HG03565 (cell line): ENCODE data around the gene GPR142.

Experiments
- ATAC-seq: cut with Tn5 transposase; IDR thresholded peaks from one replicate; pipeline ENCODE4 v1.9.1; 2021; ENCODE audit warnings: mild to moderate bottlenecking, moderate library complexity; ENCODE audit not compliant: unreplicated experiment

Gene GPR142

DNA sequence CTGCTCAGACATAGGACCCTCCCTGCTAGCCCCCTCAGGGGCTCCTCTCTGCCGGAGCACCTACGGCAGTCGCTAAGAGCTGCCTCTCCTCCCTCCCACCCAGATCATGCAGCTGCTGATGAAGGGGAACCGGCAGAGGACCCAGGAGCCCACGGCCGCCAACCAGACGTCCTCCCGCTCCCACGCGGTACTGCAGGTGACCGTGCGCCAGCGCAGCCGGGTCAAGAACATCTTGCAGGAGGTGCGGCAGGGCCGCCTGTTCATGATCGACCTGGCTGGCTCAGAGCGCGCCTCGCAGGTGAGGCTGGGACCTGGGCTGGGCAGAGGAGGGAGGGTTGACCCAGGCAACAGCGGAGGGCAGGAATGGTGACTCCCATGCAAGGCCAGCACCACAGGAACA lies 22.6 kb upstream of the GPR142 start:
- no peak for ATAC-seq

DNA sequence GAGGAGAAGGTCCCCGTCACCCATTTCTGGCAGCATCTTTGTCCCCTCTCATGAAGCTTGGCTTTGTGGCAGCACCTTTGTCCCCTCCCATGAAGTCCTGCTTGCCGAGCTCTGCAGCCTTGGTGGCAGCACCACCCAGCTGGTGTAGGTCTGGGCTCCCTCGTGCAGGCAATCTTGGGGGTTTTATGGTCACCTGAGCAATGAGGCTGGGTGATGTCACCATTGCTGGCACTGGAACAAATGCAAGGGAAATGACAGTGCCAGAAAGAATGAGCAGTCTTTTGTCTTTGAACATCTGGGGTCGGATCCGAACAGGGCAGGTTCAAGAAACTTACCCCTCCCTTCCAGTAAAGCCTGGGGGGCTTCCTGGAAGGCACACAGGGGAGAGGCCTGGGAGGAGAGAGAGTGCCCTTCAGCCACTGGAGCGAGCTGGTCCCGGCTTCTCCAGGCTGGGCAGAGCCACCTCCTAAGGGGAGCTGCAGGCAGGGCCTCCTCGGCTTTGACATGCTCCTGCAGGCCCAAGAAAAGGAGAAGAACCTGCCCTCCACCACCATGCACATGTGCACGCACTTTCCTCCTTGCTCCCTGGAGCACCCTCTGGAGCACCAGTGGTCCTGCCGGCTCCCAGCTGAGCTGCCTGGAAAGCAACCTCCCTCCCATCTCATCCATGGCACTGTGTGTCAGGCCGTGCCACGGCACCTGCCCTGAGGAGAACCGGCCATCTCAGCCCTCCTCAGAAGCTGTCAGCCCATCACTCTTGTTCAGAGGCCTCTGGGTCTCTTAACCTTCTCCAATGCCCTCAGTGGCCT lies 21.7 kb upstream of the GPR142 start:
- ATAC-seq: no peak

DNA sequence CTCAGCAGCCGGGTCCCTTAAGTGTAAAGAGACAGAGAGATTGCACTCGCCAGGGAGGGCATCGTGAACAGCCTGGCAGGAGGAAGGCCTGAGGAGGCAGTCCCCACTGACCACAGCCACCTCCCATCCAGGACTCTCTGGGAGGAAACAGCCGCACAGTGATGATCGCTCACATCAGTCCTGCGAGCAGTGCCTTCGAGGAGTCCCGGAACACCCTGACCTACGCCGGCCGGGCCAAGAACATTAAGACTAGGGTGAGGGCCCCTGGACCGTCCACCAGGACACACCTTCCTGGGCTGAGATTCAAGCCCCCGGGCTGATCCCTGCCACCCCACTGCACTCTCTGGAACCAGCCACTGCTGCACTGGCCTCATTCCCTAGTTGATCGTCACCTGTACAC lies 19.7 kb upstream of the GPR142 start:
- no peak for ATAC-seq

DNA sequence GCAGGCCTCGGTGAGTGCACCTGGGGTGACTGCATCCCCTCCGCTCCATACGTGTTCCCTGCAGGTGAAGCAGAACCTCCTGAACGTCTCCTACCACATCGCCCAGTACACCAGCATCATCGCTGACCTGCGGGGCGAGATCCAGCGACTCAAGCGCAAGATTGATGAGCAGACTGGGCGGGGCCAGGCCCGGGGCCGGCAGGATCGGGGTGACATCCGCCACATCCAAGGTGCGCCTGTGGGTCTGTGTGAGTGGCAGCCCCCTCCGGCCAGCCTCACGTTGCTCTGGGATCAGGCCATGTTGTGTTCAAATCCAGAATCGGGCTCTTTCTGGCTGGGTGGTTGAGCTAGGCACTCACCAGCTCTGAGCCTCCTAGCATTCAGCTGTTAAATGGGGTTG lies 18.2 kb upstream of the GPR142 start:
- ATAC-seq: no peak

DNA sequence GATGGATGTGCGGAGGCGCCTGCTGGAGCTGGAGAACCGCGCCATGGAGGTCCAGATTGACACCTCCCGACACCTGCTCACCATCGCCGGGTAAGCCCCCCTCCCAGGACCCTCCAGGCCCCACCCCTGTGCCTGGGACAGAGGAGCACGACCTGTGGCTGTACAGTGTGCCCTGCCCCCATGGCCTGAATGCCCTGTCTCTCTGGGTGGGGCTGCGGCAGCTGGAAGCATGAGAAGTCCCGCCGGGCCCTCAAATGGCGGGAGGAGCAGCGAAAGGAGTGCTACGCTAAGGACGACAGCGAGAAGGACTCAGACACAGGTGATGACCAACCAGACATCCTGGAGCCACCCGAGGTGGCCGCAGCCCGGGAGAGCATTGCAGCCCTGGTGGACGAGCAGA lies 16.8 kb upstream of the GPR142 start:
- no peak for ATAC-seq

DNA sequence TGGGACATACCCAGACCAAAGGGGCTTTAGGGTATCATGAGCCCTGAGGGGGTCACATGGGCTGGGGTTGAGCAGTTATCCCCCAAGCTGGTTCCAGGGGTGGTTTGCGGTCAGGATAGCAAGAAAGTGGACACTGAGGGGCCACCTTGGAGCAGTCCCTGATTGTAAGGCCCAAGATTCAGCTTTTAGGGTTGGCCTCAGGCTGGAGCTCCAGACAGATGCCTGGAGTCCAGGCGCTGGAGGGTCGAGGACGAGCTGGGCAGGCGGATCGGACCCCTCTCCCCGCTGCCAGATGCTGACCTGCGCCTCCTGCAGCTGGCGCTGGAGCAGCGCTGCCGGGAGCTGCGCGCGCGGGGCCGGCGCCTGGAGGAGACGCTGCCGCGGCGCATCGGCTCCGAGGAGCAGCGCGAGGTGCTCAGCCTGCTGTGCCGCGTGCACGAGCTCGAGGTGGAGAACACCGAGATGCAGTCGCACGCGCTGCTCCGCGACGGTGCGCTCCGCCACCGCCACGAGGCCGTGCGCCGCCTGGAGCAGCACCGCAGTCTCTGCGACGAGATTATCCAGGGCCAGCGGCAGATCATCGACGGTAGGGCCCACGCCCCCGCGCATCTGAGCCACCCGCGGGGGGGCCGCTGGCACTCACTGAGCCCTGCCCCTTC lies 15.6 kb upstream of the GPR142 start:
- no peak for ATAC-seq

DNA sequence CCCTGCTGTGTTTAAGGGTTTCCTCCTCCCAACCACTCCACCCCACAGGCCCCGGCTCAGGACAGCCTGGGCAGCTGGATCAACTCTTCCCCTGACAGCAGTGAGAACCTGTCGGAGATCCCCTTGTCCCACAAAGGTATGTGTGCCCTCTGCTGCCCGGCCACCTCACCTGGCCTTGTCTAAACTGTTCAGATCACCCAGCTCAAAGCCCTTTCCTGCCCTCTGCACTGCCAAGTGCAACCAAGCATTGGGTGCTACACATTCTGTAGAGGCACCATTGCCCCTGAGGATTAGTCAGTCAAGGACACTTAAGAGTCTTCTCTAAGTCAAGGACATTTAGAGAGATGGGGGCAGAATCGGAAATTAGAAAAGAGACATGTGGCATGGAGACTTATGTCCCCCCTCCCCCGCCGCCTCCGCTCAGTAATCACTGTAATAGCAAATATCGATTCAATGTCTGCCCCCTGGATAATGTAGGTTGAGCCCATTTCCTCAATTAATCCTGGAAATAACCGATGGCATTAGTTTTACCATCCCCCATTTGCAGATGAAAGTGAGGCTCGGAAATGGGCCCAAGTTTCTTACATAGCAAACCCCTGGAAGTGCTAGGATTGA lies 13.8 kb upstream of the GPR142 start:
- no peak for ATAC-seq

DNA sequence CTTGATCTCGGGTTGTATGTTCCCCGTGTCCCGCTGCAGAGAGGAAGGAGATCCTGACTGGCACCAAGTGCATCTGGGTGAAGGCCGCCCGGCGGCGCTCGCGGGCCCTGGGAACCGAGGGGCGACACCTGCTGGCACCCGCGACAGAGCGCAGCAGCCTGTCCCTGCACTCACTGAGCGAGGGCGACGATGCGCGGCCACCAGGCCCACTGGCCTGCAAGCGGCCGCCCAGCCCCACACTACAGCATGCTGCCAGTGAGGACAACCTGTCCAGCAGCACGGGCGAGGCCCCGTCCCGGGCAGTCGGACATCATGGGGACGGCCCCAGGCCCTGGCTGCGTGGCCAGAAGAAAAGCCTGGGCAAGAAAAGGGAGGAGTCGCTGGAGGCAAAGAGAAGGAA lies 13.2 kb upstream of the GPR142 start:
- ATAC-seq: no peak

DNA sequence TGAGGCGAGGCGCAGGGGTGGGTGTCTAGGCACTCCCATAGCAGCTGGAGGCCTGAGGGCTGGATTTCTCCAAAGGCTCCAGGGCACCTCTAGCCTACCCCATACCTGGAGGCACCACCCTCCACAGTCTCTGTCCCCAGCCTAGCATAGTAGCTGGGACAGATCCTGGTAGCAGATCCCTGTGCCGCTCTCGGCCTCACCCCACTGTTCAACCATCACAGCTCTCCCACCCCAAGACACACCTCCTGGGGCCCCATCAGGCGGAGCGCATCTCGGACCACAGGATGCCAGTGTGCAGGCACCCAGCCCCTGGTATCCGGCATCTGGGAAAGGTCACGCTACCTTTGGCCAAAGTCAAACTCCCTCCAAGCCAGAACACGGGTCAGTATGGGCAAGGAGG lies 12.7 kb upstream of the GPR142 start:
- ATAC-seq: no peak

DNA sequence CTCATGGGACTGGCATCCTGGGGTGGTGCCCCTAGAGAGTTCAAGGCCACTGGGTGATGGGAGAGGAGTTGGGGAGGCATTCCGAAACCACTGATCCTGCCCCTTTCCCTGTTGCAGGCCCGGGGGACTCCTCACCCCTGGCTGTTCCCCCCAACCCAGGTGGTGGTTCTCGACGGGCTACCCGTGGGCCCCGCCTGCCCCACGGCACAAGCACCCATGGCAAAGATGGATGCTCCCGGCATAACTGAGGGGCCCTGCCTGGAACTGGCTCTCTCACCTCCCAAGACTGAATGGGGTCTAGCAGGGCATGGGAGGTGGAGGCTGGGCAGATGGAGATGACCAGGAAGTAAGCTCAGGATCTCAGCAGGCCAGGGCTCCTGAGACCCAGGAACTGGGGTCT lies 12.2 kb upstream of the GPR142 start:
- ATAC-seq: no peak

DNA sequence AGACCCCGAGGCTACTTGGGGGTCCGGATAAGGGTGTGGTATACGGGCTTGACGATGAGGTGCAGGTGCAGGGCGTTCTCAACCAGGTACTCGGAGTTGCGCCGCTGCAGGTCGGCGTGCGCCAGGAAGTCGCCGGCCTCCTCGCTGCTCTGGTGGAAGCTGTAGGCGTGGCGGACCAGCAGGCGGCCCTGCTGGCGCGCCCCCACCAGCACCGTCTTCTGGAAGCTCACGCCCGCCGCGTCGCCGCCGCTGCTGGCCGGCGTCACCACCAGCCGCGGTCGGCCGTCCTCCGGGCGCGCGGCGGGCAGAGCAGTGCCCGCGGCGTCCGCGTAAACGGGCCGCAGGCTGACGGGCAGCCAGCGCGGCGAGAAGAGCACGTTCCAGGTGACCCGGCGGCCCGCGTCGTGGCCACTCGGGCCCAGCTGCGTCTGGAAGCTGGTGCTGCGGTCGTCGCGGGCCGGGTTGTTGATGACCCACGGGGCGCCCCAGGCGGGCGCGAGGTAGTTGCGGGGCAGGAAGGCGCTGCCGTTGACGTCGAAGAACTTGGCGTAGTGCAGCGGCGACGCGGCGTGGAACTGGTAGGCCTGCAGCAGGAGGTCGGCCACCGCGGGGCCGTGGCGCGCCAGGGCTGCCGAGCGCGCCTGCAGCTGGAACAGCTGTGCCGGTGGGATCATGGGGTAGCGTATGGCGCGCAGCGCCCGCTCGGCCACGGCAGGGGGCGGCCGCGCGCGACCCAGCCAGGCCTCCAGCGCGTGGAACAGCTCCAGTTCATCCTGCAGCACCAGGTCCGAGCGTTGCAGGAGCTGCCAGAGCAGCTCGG lies 10.4 kb upstream of the GPR142 start:
- ATAC-seq: no peak

DNA sequence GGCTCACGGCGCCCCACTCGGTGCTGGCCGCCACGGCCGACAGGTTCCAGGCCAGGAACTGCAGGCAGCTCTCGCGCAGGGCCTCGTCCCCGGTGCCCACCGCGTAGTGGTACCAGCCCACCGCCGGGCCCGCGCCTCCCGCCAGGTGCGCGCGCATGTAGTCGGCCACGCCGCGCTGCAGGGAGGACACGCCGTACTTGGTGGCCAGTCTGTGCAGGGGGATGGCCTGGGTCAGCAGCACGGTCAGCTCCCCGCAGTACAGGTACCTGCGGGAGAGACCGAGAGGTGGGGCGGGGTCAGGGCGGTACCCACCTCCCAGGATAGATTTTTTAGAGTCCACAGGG lies 9.9 kb upstream of the GPR142 start:
- ATAC-seq: no peak

DNA sequence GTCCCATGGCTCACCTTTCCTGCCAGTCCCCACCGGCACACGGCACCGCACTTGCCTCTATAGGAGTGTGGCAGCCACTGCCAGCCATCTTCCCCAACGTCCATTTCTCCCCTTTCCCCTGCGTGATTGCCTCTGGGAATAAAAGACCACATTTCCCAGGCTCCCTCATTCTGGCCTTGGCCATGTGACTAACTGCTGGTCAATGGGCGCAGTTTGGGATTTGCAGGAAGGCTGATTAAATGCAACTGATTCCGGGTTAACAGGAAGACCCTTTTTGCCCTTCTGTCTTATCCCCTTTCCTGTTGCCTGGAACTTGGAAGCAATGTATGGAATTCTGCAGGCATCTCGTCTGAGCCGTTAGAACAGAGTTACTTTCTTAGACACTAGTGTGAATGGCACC lies 8.6 kb upstream of the GPR142 start:
- ATAC-seq: no peak

DNA sequence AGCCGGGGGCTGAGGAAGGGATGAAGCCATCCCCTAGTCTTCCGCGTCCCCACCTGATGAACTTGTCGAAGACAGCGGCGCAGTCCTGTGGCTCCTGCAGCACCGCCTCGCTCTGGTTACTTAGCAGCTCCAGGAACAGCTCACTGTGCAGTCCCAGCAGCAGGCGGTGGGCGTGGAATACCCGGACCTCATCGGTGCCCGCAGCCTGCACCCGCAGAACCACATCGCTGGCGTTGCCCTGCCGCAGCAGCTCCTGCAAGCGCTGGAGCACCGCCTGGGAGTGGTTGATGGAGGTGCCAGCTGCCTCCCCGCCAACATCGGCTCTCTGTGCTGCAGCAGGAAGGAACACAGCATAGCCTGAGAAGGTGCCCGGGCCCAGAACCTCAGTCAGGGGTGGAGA lies 7.4 kb upstream of the GPR142 start:
- no peak for ATAC-seq

DNA sequence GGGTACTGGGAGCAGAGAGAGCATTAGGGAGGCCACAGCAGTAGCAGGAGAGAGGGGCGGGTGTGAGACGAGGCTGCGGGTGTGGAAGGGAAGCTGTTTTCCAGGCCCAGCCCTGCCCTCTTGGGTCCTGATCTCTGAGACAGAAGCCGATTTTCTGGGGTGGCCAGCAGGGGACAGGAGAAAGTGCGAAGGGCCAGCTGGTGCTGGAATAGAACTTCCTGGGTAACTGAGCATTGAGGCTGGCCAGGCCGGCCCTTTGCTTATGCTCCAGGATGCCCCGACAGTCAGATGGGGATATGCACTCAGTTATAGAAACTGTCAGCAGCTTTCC lies 6.4 kb upstream of the GPR142 start:
- ATAC-seq: no peak

DNA sequence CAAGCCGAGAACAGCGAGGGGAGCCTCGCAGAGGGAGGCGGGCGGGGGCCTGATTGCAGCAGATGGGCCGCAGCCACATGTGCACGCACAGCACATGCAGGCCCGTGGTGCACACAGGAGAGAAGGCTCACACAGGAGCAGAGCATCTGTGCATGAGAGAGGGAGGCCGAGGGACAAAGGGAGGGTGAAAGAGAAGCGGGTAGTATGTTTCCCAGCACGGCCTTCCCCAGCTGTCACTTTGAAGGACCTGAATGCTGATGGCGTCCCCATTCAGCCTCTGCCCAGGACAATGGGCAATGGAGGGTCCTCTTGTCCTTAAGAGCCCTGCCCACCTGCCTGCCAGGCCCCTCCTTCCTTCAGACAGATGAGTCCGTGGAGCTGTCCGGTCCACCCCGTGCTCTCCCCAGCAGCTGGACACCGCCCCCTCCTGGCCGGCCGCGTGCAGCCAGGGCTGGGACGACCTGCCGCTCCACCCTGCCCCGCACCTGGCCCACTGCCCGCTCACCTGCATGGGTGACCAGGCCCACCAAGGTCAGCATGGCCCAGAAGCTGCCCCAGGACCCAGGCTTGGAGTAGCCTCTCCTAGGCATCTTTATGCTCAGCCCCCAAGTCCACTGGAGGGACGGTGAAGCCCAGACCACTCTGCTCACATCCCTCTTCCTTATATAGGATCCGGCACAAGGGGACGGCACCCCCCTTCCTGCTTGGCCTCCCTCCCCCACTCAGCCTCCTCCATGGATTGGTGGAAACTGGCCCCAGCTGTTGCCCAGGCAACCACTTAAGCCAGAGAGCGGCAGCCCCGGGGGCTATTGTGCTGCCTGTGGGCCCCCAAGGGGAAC lies 5.9 kb upstream of the GPR142 start, which contains the start of gene BTBD17:
BTBD17 (minus strand) TSS at position 639 of the 839 bp plus-strand sequence; CDS start at position 590, 49 bp downstream.
- no peak for ATAC-seq

DNA sequence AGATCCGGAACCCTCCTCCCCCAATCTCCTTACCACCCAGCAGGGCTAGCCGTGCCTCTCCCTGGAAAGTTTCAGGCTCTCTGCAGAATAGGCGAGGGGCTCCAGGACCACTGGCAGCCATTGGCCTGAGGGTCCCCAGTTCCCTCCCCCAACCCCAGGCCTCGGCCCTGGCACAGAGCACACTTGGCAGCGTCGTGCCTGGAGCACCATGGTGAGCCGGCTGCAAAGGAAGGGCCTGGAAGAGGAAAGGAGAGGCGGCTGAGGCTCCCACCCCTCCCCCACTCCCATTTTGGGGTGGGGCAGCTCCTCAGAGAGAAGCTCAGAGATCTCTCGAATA lies 5.3 kb upstream of the GPR142 start:
- no peak for ATAC-seq

DNA sequence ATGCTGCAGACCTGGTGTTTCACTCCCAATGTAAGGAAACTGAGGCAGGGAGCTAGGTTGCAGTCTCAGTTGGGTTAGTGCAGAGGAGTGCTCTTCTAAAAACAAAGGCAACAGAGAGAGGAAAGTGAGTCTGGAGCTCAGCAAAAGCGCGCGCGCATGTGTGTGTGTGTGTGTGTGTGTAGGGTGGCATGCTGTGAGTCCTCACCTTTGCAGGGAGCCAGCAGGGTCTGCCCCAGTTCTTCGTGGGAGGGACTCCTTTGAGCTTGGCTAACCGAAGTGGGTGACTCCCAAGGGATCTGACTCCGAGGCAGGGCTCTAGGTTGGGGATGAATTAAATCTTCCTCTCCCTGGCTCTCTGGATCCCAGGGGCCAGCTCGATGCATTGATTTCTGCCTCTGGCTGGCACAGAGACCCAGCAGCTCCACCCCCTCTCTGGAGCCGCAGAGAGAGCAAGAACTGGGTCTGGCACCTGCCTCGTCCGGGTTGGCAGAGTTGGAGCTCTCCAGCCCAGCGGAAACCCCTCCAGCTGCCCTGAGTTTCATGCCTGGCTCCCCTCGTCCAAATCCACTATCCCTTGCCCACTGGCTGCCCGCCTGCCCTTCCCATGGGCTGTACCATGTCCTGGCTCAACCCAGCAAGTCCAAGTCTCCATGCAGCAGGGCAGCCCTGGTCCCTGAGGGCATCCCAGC lies 4.4 kb upstream of the GPR142 start:
- no peak for ATAC-seq

DNA sequence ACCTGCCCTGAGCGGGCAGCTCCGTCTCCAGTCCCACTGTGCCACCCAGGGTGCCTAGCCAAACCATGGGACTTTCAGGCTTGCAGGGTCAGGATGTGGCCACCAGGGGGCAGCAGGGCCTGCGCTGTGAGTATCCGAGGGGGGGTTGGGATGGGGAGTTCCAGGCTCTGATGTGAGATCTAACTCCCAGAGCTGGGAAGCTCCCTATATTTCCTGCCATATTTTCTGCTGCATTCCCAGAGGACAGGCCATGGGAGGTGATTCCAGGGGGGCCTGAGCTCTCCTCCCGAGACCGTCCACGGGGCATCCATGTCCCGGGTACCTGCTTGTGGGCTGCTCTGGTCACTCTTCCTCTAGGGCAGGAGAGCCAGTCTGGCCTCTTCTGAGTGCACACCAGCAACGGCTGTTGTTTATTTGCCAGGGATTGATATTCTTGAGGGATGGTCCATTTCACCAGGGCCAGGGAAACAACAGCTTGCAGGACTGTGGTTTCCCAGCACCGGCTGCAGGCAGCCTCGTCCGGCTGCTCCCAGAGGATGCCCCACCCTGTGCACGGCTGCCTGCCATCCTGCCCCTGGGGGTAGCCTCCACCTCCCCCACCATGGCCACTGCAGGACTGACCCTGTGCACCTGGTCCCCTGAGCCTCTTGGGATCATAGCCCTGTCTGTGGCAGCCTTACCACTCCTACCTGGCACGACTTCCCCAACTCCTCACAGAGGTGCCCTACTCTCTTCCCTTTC lies 1.2 kb downstream of the GPR142 start:
- ATAC-seq: no peak

DNA sequence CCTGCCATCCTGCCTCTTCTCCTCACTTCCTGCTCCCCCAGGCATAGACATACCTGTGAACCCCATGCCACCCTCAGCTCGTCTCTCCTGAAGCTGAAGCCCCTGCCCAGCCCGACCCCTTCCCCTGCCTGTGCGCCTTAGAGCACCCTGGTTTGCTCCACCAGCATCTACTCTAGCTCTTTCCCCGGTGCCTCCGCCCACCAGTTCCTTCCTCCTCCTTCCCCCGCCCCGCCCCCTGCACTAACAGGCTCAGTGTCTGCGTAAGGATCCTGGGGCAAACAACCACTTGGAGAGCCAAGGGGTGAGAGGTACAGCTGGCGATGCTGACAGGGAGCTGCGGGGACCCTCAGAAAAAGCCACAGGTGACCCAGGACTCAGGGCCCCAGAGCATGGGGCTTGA lies 1.9 kb downstream of the GPR142 start:
- no peak for ATAC-seq
